Germinal center (tissue), 1 donor: ENCODE data around the gene EFNA3.
"Not testable (repeated sequence)": the region's sequence is repeated elsewhere in the genome, so short reads cannot be mapped to it uniquely, and the experiment has no call there.

Experiments
- DNase-seq: peaks from one replicate; pipeline ENCODE4 v3.0.0; 2012; ENCODE audit warnings: mixed read lengths, low spot score

Gene EFNA3

DNA sequence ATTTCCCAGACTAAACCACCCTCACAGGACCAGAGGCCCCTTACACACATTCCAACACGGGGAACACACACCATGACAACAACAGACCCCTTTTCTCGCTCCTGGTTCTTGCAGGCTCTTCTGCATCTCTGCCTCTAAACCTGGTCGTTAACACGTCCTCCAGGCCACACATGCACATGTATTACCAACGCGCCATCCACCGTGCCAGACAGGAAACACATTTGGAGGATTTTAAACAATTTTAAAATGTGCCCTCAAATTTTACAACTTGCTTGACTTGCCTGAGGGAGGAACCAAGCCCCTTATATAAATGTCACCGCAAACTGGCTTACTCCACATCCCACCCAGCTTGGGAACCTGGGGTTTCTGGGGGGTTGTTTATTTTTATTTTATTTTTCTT is 32.2 kb downstream of the EFNA3 start:
- no peak for DNase-seq

- DNase-seq: no peak
These were observed 34.9 kb downstream of the EFNA3 start for GRCh38 chr1:155113450-155113980.

- no peak for DNase-seq
These were observed 37.6 kb downstream of the EFNA3 start for GRCh38 chr1:155116113-155116764.

- no peak for DNase-seq
These were observed 39.0 kb downstream of the EFNA3 start for GRCh38 chr1:155117610-155118009.

DNA sequence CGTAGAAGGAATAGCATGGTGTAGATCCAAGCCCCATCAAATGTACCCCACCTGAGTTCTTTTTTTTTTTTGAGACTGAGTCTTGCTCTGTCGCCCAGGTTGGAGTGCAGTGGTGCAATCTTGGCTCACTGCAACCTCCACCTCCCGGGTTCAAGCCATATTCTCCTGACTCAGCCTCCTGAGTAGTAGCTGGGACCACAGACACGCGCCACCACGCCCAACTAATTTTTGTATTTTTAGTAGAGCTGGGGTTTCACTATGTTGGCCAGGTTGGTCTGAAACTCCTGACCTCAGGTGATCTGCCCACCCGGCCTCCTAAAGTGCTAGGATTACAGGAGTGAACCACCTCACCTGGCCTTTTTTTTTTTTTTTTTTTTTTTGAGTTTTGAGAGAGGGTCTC is 39.5 kb downstream of the EFNA3 start:
- not testable (repeated sequence) for DNase-seq

DNA sequence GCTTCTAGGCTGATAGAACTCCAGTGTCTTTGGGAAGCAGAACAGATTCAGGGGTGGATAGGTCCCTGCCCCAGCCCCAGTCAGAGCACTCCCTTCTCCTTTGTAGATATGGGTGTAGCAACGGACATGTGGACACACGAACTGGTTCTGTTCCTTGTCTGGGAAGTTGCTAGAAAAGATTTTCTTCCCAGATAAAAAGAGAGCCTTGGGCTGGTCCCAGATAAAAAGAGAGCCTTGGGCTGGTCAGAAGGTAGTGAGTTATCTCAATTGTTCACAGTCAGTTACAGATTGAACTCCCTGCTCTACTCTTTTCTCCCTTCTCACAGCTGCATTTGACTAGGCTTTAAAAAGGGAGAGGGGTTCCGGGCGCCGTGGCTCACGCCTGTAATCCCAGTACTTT is 41.6 kb downstream of the EFNA3 start:
- DNase-seq: no peak

DNA sequence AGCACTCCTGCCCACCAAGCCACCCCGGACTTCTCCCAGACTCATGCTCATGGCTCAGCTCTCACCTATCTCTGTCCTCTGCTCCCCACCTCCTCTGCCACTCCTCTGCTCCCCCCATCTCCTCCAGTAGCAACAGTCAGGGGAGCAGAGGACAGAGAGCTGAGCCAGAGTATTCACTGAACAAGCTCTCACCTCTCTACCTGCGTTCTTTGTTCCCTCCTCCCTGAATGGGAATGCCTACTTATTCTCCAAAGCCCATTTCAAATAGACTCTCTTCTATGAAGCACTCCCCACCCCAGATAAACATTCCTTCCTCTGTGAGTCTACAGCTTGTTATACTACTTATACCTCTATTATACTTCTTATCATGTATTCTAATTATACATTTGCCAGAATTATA is 42.6 kb downstream of the EFNA3 start:
- no peak for DNase-seq

DNA sequence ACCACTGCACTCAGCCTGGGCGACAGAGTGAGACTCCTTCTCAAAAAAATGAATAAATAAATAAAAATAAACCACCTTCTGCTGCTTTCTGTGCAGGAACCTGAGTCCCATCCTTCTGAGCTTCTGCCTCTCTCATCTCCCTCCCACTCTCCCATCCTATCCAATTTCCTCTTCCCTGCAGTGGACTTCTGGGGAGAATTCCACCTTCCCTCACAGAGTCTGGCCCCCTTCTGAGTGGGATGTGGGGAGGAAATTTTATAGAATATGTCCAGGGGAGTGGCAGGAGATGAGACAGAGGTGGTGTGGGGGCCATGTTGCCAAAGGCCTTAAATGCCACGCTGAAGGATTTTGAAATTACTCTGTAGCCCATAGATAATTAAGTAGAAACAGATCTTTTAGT is 43.7 kb downstream of the EFNA3 start:
- no peak for DNase-seq

- DNase-seq: no peak
These were observed 45.2 kb downstream of the EFNA3 start for GRCh38 chr1:155123801-155124200.

DNA sequence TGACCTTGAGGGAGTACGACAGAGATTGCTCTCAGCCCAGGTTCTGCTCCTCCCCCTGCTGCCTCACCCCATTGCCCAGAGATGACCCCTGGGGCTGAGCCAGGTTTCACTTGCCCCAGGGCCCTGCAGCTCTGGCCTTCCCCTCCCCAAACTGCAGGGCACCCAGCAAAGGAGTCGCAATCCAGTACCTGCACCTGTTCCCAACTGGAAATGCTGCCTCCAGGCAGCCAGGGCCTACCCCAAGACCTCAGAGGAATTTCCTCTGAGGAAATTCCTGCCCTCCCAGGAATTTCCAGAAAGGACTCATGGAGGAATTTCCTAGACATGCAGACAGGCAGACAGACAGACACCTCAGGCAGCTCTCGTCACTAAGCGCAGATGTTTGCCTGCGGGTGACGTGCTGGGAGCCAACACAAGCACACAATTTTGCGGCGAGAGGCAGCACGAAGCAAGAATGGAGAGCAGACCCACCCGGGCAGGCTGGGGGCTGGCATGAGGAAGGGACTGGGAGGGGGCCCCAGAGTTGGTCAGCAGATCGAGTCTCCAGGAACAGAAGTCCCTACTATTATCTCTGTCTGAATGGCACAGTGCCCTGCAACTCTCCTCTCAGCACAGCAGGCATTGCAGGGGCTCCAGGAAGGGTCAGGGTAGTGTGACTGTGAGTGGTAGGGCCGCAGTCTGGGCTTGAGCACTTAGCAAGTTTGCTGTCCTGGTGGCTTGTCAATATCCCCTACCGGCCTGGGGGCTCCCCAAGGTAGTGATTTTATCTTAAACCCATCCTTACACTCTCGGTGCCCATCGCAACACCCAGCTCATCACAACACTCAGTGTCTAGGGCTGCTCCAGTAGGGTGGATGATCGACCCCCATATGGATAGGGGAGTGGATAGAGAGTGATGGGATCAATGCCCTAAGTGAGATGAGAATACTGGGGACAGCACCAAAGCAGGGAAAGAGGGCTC is 46.1 kb downstream of the EFNA3 start:
- DNase-seq: no peak

GRCh38 chr1:155125511-155125945 is 46.9 kb downstream of the EFNA3 start:
- DNase-seq: no peak

- no peak for DNase-seq
These were observed 47.4 kb downstream of the EFNA3 start for GRCh38 chr1:155125946-155126555.

DNA sequence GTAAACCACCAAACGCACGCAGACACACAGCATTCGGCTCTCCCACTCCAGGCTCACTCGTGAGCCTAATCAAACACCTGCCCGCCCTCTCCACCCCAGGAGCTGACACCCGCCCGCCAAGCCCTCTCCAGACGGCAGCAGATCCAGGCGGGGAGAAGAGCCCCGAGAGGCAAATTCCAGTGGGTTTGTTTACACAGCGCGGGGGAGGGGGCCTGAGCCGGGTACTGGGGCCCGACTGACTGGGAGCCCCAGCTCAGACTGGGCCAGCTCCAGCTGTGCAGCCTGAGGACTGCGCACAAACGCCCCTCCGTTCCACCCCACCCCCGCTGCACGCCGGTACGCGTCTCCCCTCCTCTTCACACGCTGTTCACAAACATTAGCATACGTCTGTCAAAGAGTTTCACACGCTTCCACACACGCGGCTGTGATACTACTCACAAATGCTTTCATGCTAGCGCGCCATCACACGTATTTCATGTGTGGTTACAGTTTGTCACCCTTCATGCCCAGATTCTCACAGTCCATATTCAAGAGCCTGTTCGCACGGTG is 48.0 kb downstream of the EFNA3 start:
- DNase-seq: no peak

DNA sequence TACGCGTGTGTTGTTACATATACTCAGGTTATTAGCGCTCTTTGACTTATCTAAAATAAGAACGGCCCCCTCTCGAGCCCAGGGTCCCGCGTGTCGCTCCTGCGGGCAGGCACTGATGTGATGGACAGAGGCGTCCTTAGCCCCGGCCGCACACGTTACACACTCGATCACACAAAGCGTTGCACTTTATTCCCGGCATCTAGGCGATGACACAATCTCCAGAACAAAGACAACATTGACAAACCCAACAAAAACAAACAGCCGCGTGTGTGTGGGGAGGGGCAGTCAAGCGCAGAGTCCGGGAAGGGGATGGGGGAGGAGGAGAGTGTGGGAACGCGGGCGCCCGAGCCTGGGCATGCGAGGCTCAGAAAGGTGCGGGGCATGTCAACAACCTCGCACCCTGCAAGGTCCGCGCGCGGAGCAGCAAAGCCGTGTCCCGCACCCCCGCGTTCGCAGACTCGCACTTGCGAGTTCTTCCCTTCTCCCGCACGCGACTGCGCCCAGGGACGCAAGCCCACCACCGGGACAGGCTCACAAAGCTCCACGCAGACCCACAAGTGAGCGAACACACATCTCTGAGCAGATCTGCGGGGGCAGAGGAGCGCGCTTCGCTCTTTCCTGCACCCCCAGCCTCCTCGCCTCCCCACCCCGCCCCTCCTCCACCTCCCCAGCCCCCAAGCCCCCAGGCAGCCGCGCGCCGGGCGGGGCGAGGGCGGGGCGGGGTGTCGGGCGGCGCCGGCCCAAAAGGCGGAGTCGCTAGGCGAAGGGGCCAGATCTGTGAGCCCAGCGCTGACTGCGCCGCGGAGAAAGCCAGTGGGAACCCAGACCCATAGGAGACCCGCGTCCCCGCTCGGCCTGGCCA is 48.7 kb downstream of the EFNA3 start, which contains the start of gene EFNA1:
EFNA1 (plus strand) TSS at position 772 of the 862 bp plus-strand sequence. CDS start 102 bp downstream, outside the sequence.
- no peak for DNase-seq

- no peak for DNase-seq
These were observed 49.5 kb downstream of the EFNA3 start for GRCh38 chr1:155127967-155128754.

DNA sequence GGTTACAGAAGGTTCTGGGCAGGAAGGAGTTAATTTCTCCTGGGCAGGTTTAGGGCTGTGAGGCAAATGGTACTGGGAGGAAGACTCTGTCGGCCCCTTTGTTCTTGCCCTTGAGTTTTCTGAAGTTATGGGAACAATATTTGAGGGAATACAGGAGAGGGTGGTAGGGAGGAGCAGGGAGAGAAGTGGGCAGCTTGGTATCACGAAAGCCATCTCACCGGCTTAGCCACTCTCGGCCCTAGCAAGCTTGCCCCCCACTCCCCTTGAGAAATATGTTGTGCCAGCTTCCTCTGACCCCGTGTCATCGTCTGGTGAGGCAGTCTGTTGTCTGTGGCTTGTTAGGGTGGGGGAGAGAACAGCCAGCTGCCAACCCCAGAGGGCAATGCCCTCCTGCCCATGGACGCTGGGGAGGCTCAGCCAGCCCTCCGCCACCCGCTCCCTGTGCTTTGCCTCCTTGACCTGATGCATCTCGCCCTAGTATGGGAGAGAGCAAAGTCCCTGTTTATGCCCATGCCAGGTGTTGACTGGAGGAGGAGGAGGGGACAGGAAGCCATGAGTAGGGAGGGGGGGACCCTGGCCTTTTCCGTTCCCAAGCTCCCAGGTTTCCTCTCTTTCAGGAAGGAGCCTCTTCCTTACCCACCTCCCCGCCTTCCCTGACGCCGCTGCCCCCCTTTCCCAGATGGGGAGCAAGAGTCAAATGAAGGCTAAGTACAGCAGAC is 50.3 kb downstream of the EFNA3 start:
- no peak for DNase-seq

DNA sequence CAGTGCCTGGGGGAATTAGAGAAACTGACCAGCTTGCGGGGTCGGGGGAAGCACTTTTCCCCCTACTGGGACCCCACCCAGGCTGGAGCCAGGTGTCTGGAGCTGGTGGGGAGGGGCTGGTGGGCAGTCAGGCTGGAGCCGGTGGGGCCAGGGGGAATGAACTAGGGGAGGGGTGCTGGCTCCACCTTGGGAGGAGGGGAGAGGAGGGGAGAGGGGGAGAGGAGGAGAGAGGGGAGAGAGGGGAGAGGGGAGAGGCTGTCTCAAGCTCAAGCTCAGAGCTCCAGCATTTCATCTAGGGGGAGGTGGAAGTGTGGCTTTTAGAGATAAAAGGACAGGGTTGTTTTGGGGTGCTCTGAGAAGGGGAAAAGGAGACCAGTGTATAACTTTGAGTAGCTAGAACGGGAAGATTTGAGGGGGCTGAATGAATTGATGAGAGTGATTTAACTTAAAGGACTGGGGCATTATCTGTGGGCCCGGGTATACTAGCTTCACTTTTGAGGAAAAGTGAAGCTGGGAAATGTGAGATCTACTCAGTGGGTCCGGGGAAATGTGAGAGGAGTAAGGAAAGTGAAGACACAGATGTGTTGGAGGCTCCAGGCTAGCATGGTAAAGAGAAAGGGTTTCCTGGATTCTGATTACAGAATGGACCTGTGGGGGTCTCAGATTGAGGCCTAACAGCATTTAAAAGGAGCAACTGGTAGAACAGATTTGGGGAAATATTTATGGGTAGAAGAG is 51.8 kb downstream of the EFNA3 start:
- DNase-seq: no peak

DNA sequence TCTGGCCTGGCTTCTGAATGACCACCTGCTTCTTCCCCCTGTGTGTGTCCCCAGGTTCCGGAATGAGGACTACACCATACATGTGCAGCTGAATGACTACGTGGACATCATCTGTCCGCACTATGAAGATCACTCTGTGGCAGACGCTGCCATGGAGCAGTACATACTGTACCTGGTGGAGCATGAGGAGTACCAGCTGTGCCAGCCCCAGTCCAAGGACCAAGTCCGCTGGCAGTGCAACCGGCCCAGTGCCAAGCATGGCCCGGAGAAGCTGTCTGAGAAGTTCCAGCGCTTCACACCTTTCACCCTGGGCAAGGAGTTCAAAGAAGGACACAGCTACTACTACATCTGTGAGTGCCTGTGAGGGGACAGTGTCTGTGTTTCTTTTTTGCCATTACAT is 52.6 kb downstream of the EFNA3 start:
- no peak for DNase-seq

DNA sequence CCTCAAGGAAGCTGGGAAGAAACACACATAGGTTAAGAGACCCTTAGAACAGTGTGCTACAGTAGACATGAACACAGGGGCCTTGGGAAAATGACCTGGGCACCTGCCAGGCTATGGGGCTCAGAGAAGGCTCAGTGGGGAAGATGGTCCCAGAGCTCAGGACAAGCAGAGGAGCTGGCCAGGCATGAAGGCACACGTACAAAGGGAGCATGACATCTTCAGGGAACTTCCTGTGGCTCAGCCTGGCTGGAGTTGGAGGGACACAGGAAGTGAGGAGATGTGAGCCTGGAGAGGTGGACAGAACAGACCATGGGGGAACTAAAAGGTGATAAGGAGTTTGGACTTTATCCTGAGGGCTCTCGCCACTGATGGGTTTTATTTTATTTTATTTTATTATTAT is 53.2 kb downstream of the EFNA3 start:
- DNase-seq: no peak
